SK-N-SH (cell line): ENCODE measurements around the gene HPN.

Experiments
- CHD2 ChIP-seq: fragments of 150-350 bp; IDR thresholded peaks from 2 replicates; pipeline ENCODE4 v1.6.1; 2018; ENCODE audit warnings: low read length; ENCODE audit not compliant: partially characterized antibody
- TF ChIP-seq, protein P1 (sequence below): fragments of 200-600 bp; sonication (generic); IDR thresholded peaks from 2 replicates; pipeline ENCODE4 v1.6.1; 2017; ENCODE audit warnings: antibody characterized with exemption, mild to moderate bottlenecking, moderate library complexity

DNA sequence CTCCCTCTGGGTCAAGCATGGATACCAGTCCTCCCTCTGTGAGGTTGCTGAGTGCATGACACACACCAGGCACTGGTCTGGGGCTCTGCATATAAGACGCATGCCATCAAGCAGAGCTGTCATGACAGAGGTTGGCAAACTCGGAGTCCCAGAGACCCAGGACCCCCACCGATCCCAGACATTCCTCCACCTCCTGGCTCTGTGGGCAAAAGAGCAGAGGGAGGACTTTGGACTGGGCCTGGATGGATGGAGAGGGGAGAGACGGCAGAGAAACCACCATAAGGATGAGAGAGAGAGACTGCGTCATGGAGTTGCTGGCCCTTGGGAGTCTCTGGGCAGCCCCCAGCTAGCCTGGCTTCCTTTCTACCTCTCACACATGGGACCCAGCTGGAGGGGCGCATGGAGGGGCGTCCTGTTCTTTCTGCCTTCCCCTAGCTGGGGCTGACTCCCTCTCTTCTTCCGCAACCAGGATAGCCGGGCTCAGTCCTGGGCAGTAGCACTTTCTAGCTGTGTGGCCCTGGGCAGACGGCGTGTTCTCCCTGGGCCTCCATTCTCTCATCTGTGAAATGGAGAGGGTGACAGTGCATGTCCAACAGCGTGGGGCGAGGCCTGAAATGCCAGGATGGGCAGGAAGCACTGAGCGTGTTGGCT, 1.6 kb downstream of the HPN start:
- TF ChIP-seq CHD2 = no peak
- TF ChIP-seq, protein P1, sequence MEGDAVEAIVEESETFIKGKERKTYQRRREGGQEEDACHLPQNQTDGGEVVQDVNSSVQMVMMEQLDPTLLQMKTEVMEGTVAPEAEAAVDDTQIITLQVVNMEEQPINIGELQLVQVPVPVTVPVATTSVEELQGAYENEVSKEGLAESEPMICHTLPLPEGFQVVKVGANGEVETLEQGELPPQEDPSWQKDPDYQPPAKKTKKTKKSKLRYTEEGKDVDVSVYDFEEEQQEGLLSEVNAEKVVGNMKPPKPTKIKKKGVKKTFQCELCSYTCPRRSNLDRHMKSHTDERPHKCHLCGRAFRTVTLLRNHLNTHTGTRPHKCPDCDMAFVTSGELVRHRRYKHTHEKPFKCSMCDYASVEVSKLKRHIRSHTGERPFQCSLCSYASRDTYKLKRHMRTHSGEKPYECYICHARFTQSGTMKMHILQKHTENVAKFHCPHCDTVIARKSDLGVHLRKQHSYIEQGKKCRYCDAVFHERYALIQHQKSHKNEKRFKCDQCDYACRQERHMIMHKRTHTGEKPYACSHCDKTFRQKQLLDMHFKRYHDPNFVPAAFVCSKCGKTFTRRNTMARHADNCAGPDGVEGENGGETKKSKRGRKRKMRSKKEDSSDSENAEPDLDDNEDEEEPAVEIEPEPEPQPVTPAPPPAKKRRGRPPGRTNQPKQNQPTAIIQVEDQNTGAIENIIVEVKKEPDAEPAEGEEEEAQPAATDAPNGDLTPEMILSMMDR = no peak
